Measurements from ENCODE around the gene SETDB1.

Gene SETDB1

GRCh38 chr1:151002051-151002450, 75.9 kb downstream of the SETDB1 start:
- no peak for DNase-seq (ENCODE audit: low read depth in 2 of 2)

- DNase-seq (ENCODE audit: low read depth in 2 of 2), result no peak
These were observed 76.4 kb downstream of the SETDB1 start for GRCh38 chr1:151002611-151003010.

GRCh38 chr1:151003180-151003579, 77.0 kb downstream of the SETDB1 start:
- DNase-seq (ENCODE audit: low read depth in 2 of 2), result no peak

- no peak for DNase-seq (ENCODE audit: low read depth in 2 of 2)
These were observed 79.7 kb downstream of the SETDB1 start for GRCh38 chr1:151005729-151006319.

GRCh38 chr1:151006327-151007052, 80.3 kb downstream of the SETDB1 start, which contains the start of gene MINDY1:
TSS of gene MINDY1 (minus strand) at chr1:151006902. CDS start at chr1:151002617, 4,285 bp downstream.
- DNase-seq (ENCODE audit: low read depth in 2 of 2), result no peak

- no peak for DNase-seq (ENCODE audit: low read depth in 2 of 2)
These were observed 81.7 kb downstream of the SETDB1 start for GRCh38 chr1:151007853-151008243.

GRCh38 chr1:151008244-151009205, 82.4 kb downstream of the SETDB1 start, which contains the start of gene PRUNE1:
TSS of gene PRUNE1 (plus strand) at chr1:151008449. CDS start at chr1:151008633, 184 bp downstream.
- peak; percentile 92 to 94 for DNase-seq (ENCODE audit: low read depth in 2 of 2)

GRCh38 chr1:151009206-151009587, 83.0 kb downstream of the SETDB1 start:
- DNase-seq (ENCODE audit: low read depth in 2 of 2), result no peak

GRCh38 chr1:151009674-151010345, 83.6 kb downstream of the SETDB1 start:
- DNase-seq (ENCODE audit: low read depth in 2 of 2), result no peak

GRCh38 chr1:151010346-151010726, 84.2 kb downstream of the SETDB1 start:
- DNase-seq (ENCODE audit: low read depth in 2 of 2), result no peak

GRCh38 chr1:151011154-151011850, 85.1 kb downstream of the SETDB1 start:
- no peak for DNase-seq (ENCODE audit: low read depth in 2 of 2)

GRCh38 chr1:151012684-151013471, 86.7 kb downstream of the SETDB1 start:
- DNase-seq (ENCODE audit: low read depth in 2 of 2), result no peak

GRCh38 chr1:151013518-151013917, 87.4 kb downstream of the SETDB1 start:
- DNase-seq (ENCODE audit: low read depth in 2 of 2), result no peak

All from stimulated activated CD4-positive, alpha-beta T cell treated with anti-CD3 and anti-CD28 coated beads, Interleukin-1b, Interleukin-23, amount 100 ng/mL, for 1 hour (primary cell).